Activated naive CD8-positive, alpha-beta T cell treated with anti-CD3 and anti-CD28 coated beads, Interleukin-2, amount 10 ng/mL, durations not matched to agents 7 days and 5 days (primary cell): ENCODE measurements around the gene OMP. TPM values are rescaled to one million over a fixed set of nuclear protein-coding genes. Genes with fewer than 3 reads are reported as not detected.

Experiments
- ATAC-seq: fragments of 150-1000 bp; cut with Tn5 transposase; one replicate; pipeline ENCODE4 v1.10.0; 2021; ENCODE audit warnings: low read depth, moderate library complexity
- POLR2A ChIA-PET: fragments of 350-600 bp; sonication (Branson Sonifier 250); formaldehyde crosslinking; loops from one replicate; lab custom pipeline; 2021; ENCODE audit warnings: antibody characterized with exemption; lab: Charles Lee
- DNase-seq: peaks from one replicate; pipeline ENCODE4 v3.0.0; 2021
- H3K27ac Mint-ChIP-seq: one replicate; pipeline ENCODE4 v1.8.0; 2022; ENCODE audit warnings: mild to moderate bottlenecking, mixed read lengths
- H3K27me3 Mint-ChIP-seq: one replicate; pipeline ENCODE4 v1.8.0; 2022; ENCODE audit warnings: mild to moderate bottlenecking, moderate library complexity, mixed read lengths
- H3K36me3 Mint-ChIP-seq: one replicate; pipeline ENCODE4 v1.8.0; 2021; ENCODE audit warnings: mild to moderate bottlenecking, mixed read lengths
- H3K4me1 Mint-ChIP-seq: one replicate; pipeline ENCODE4 v1.8.0; 2021; ENCODE audit warnings: mixed read lengths
- H3K4me3 Mint-ChIP-seq: one replicate; pipeline ENCODE4 v1.8.0; 2022; ENCODE audit warnings: mild to moderate bottlenecking, moderate library complexity, mixed read lengths
- H3K9me3 Mint-ChIP-seq: one replicate; pipeline ENCODE4 v1.8.0; 2021; ENCODE audit warnings: mixed read lengths
- total RNA-seq, 2 experiments: library from RNA; stranded (reverse); gene quantifications; one replicate each; pipeline ENCODE4 v1.2.3, GENCODE V29; 2021

OMP gene
- total RNA-seq, 2 experiments from 2014 or later = not detected

- Mint-ChIP-seq H3K4me1 (peaks cover 18% of the 10 kb centered on the region), H3K9me3 (peaks cover 1% of the 10 kb centered on the region), H3K36me3 (no peaks in the 10 kb centered on the region), H3K4me3 (no peak overlapping the region), H3K27me3 (peaks cover 15% of the 10 kb centered on the region), H3K27ac (no peak overlapping the region)
- no peak for DNase-seq
- POLR2A ChIA-PET = interaction anchor here (2.2 kb wide), 1 partner anchor 9 kb away, joined by 21 read pairs; no protein-coding TSS in a partner anchor
- ATAC-seq = peak; percentile 19
Measured at GRCh38 chr11:77073328-77074001, 29.2 kb upstream of the OMP start.

DNA sequence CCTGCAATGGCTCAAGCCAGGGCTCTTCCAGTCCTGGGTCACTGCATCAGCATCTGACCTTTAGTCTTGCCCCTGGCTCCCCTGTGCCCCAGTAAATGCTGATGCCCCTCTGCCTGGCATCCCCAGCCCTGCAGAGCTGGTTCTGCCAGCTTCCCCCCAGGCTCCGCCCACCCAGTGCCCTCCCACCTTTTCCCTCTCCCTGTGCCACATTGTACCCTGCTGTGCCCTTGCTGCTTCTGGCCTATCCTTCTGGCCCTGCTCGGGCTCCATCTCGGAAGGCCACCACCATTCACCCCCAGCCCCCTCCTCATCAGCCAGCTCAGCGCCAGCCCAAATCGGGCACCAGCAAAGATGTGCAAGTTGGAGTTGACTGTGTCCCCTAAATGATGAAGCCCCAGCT is 28.4 kb upstream of the OMP start:
- Mint-ChIP-seq H3K4me1 (peaks cover 18% of the 10 kb centered on the region), H3K27me3 (peaks cover 12% of the 10 kb centered on the region), H3K27ac (no peak overlapping the region), H3K9me3 (peaks cover 1% of the 10 kb centered on the region), H3K4me3 (no peak overlapping the region), H3K36me3 (peaks cover 2% of the 10 kb centered on the region)
- DNase-seq (no peak), ATAC-seq (no peak)
- POLR2A ChIA-PET = interaction anchor here (2.2 kb wide), 1 partner anchor 8 kb away, joined by 21 read pairs; no protein-coding TSS in a partner anchor

DNA sequence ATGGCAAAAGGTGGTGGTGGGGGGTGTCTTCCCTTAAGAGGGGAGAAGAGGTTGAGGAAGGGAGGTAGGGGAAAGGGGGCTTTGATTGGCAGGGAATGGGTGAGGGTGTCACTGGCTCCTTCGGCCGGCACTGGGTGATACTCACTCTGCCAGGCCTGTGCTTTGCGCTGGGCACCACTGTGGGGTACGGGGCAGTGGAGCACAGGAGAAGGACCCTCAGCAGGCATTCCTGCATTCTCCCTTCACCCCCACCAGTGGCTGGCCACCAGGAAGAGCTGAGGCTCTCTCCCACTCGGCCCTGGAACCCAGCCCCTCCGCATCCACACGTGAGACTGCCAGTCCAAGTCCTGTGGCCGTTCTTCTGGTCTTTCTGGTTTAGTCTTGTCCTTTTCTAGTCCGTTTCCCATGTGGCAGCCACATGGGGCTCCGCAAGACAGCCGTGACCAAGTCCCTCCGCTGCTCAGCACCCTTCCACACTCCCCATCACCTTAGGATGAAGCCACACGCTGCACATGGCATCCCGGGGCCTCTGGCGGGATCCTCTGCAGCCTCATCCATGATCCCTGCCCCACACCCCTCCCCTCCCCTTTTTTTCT is 27.9 kb upstream of the OMP start:
- Mint-ChIP-seq H3K27me3 (peaks cover 12% of the 10 kb centered on the region), H3K27ac (no peak overlapping the region), H3K4me1 (peaks cover 18% of the 10 kb centered on the region), H3K36me3 (peaks cover 2% of the 10 kb centered on the region), H3K4me3 (no peak overlapping the region), H3K9me3 (peaks cover 1% of the 10 kb centered on the region)
- DNase-seq (no peak), ATAC-seq (no peak)
- POLR2A ChIA-PET = no interaction called here

GRCh38 chr11:77075425-77075905 is 27.2 kb upstream of the OMP start:
- Mint-ChIP-seq H3K36me3 (peaks cover 2% of the 10 kb centered on the region), H3K9me3 (peaks cover 1% of the 10 kb centered on the region), H3K4me3 (no peak overlapping the region), H3K27me3 (peaks cover 12% of the 10 kb centered on the region), H3K4me1 (peaks cover 18% of the 10 kb centered on the region), H3K27ac (no peak overlapping the region)
- POLR2A ChIA-PET = interaction anchor here (0.6 kb wide), 1 partner anchor 465 kb away, joined by 3 read pairs; no protein-coding TSS in a partner anchor
- ATAC-seq (no peak), DNase-seq (no peak)

DNA sequence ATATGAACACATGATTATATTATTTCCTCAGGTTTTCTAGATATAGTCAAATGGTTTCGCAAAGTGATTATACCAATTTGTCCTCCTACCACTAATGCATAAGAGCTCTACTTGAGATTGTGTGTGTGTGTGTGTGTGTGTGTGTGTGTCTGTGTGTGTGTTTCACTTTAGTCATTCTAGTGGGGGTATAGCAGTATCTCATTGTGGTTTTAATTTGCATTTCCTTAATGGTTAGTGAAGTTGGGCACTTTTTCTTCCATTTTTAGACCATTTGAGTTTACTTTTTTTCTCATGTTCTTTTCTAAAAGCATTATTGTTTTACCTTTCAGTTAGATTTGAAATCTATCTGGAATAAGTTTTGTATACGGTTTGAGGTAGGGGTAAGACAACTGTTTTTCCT is 23.0 kb upstream of the OMP start:
- H3K27ac Mint-ChIP-seq = no peak overlapping the region
- DNase-seq (no peak), ATAC-seq (no peak)
- H3K4me3 Mint-ChIP-seq = no peak overlapping the region
- H3K36me3 Mint-ChIP-seq = peaks cover 2% of the 10 kb centered on the region
- POLR2A ChIA-PET = no interaction called here
- H3K27me3 Mint-ChIP-seq = peaks cover 9% of the 10 kb centered on the region
- peaks cover 16% of the 10 kb centered on the region for H3K4me1 Mint-ChIP-seq
- H3K9me3 Mint-ChIP-seq = peaks cover 1% of the 10 kb centered on the region

DNA sequence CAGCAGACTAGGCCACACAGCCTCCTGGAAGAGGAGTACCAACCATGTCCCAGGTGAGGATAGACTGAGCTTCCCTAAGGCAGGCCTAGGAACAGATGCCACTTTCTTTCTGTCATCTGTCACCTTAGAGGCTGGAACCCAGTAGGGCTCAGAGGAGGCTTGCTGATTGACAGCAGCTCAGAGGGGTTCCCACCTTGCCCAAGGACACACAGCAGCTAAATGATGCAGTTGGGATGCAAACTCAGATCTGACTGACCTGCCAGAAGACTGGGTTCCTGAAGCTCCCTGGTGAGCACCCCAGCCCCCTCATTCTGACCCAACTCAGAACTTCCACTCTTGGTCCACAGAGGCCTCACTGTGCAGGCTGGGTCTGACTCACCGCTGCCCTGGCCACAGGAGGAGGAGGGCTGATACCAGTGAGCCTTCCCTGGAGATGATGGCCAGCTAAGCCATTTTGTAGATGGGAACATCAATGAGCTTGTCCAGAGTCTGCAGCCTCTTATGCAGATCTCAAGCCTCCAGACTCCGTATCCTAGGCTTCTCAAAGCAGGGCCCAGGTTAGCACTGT is 21.9 kb upstream of the OMP start:
- ATAC-seq (no peak), DNase-seq (no peak)
- H3K27me3 Mint-ChIP-seq = peaks cover 9% of the 10 kb centered on the region
- POLR2A ChIA-PET = no interaction called here
- no peak overlapping the region for H3K27ac Mint-ChIP-seq
- H3K4me3 Mint-ChIP-seq = no peak overlapping the region
- H3K4me1 Mint-ChIP-seq = peaks cover 16% of the 10 kb centered on the region
- H3K9me3 Mint-ChIP-seq = peaks cover 1% of the 10 kb centered on the region
- peaks cover 2% of the 10 kb centered on the region for H3K36me3 Mint-ChIP-seq

DNA sequence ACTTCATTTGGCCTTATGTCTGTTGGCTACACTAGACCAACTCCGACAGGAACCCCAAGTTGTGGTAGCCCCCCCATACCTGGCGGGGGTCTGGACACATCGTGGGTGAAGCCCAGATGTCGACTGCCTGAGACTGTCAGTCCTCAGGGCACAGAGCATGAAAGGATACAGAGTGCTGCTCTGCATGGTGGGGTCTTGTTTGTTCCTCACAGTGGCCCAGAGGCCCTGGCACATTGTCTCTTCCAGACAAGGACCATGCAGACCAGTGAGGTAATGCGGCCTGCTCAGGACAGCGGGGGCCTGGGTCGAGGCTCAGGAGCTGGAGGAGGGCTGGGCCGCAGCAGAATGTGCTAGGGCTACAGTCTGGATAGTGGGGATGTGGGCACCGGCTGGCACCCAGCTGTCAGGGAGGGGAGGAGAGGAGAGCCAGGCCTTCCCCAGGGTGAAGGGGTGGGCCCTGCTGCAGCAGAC is 21.2 kb upstream of the OMP start:
- POLR2A ChIA-PET = interaction anchor here (1.0 to 2.4 kb wide), 4 partner anchors 12 to 34 kb away, joined by 3 to 19 read pairs (median 8); partner anchors contain the start of gene CAPN5
- Mint-ChIP-seq H3K9me3 (peaks cover 1% of the 10 kb centered on the region), H3K4me3 (no peak overlapping the region), H3K36me3 (peaks cover 2% of the 10 kb centered on the region), H3K27me3 (peaks cover 9% of the 10 kb centered on the region), H3K27ac (peak overlapping the region; percentile 96), H3K4me1 (peaks cover 16% of the 10 kb centered on the region)
- no peak for ATAC-seq
- no peak for DNase-seq

DNA sequence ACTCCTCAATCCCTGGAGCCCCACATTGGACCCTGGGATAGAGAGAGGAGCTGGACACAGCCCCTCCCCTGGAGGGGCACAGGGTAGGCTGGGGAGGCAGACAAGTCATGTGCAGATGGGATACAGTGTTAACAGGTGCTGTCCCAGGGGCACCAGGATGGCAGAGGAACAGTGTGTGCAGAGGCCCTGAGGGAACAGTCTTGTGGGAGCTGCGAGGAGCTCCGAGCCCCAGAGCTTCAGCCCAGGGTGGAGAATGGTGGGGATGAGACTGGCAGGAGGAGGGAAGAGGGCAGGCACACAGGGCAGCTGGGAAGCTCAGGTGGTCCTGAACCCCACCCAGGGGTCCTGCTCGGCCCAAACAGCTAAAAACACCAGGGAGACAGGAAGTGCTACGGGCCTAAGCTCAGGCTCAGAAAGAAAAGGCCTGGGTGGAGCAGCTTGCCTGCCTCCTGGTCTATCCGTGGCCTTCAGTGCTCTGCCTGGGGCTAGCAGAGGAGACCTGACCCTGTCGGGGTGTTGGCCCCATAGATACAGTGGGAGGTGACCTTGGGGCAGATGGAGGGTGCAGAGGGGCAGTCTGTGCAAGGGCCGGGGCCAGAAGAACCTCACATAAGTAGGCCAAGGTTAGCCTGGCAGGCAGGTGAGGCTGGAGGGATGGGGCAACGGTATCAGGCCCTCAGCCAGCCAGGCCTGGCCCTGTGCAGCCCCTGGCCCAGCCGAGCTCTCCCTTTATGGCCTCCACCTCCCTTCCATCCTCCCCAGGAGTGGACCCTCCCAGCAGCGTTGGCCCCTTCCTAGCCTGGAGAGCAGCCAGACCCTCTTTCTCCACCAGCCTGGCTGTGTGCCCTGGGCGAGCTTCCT is 20.4 kb upstream of the OMP start:
- peaks cover 2% of the 10 kb centered on the region for H3K36me3 Mint-ChIP-seq
- DNase-seq (peak; percentile 46), ATAC-seq (peak; percentile 45)
- peaks cover 1% of the 10 kb centered on the region for H3K9me3 Mint-ChIP-seq
- peak overlapping the region; percentile 96 for H3K27ac Mint-ChIP-seq
- POLR2A ChIA-PET = interaction anchor here (0.5 to 2.4 kb wide), 8 partner anchors 9 to 525 kb away, joined by 3 to 21 read pairs (median 8); partner anchors contain the start of gene CAPN5
- peak overlapping the region; percentile 81 for H3K4me3 Mint-ChIP-seq
- peaks cover 9% of the 10 kb centered on the region for H3K27me3 Mint-ChIP-seq
- H3K4me1 Mint-ChIP-seq = peaks cover 16% of the 10 kb centered on the region

- peaks cover 1% of the 10 kb centered on the region for H3K9me3 Mint-ChIP-seq
- H3K36me3 Mint-ChIP-seq = peaks cover 2% of the 10 kb centered on the region
- peaks cover 7% of the 10 kb centered on the region for H3K27me3 Mint-ChIP-seq
- H3K27ac Mint-ChIP-seq = peak overlapping the region; percentile 96
- POLR2A ChIA-PET = interaction anchor here (0.5 to 2.4 kb wide), 8 partner anchors 8 to 524 kb away, joined by 3 to 21 read pairs (median 8); partner anchors contain the start of gene CAPN5
- H3K4me1 Mint-ChIP-seq = peaks cover 16% of the 10 kb centered on the region
- peak; percentile 66 for DNase-seq
- H3K4me3 Mint-ChIP-seq = peak overlapping the region; percentile 81
- peak; percentile 96 for ATAC-seq
Measured at GRCh38 chr11:77082838-77083565, 19.6 kb upstream of the OMP start.

DNA sequence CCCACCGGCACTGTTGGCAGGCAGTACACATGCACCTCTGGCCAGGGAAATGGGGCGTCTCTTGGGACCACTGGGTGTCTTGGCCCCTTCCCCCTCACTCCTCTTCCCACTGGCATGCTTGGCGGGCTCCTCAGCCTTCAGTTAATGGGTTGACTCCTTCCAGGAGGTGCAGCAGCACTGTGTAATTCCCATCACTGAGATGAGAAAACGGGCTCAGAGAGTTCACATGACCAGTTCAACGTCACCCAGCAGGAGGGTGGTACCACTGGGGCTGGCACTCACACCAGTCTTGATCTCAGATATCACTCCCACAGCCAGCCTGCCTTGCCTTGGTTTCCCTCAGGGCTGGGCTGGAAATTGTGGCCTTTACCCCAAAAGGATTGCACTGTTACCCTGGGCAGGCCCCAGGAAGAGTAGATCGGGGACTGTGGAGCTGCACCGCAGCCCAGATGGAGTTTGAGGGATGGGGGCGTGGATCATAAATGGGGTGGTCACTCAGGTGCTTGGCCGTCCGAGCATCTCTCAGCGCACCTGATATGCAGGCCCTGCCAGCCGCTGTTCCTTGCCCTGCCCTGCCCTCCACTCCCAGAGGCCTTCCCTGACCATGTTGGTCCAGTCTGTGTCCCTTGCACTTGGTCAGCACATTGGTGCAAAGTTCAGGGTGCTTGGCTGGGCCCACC is 18.9 kb upstream of the OMP start:
- H3K27me3 Mint-ChIP-seq = peaks cover 1% of the 10 kb centered on the region
- POLR2A ChIA-PET = interaction anchor here (1.6 to 2.4 kb wide), 3 partner anchors 8 to 17 kb away, joined by 11 to 21 read pairs (median 19); partner anchors contain the start of gene CAPN5
- peaks cover 16% of the 10 kb centered on the region for H3K4me1 Mint-ChIP-seq
- H3K36me3 Mint-ChIP-seq = peaks cover under 1% of the 10 kb centered on the region
- H3K9me3 Mint-ChIP-seq = no peaks in the 10 kb centered on the region
- ATAC-seq (no peak), DNase-seq (peak; percentile 25)
- H3K4me3 Mint-ChIP-seq = peak overlapping the region; percentile 19
- H3K27ac Mint-ChIP-seq = peak overlapping the region; percentile 96

- Mint-ChIP-seq H3K4me1 (peaks cover 16% of the 10 kb centered on the region), H3K27me3 (no peaks in the 10 kb centered on the region), H3K27ac (no peak overlapping the region), H3K36me3 (no peaks in the 10 kb centered on the region), H3K9me3 (no peaks in the 10 kb centered on the region), H3K4me3 (no peak overlapping the region)
- POLR2A ChIA-PET = no interaction called here
- DNase-seq (peak; percentile 29), ATAC-seq (no peak)
Measured at GRCh38 chr11:77084581-77085191, 18.0 kb upstream of the OMP start.
